ENCODE data around the gene KCNQ1. TPM values are rescaled to one million over a fixed set of nuclear protein-coding genes. Genes with fewer than 3 reads are reported as not detected.
A peak's percentile ranks its signal among the peaks of the same experiment; 100 is the strongest.

The KCNQ1 gene
- total RNA-seq, 1 donor from 2014 or later = 0.86 TPM

GRCh38 chr11:2807025-2807681 lies 362.3 kb downstream of the KCNQ1 start:
- Mint-ChIP-seq H3K27ac (ENCODE audit: unreplicated experiment) (no peak overlapping the region), H3K9me3 (peaks cover 10% of the 10 kb centered on the region), H3K4me3 (no peak overlapping the region), H3K36me3 (ENCODE audit: low read depth) (peaks cover 6% of the 10 kb centered on the region), H3K27me3 (ENCODE audit: low read depth) (no peaks in the 10 kb centered on the region), H3K4me1 (peaks cover 41% of the 10 kb centered on the region)
- DNase-seq (ENCODE audit: low read depth, low spot score) = no peak
- TF ChIP-seq CTCF (conservative IDR thresholded peaks at IDR 0.05) = no peak

GRCh38 chr11:2807801-2808241 lies 363.0 kb downstream of the KCNQ1 start:
- Mint-ChIP-seq H3K4me3 (no peak overlapping the region), H3K4me1 (peaks cover 47% of the 10 kb centered on the region), H3K36me3 (ENCODE audit: low read depth) (peaks cover 6% of the 10 kb centered on the region), H3K27ac (ENCODE audit: unreplicated experiment) (no peak overlapping the region), H3K27me3 (ENCODE audit: low read depth) (no peaks in the 10 kb centered on the region), H3K9me3 (peaks cover 10% of the 10 kb centered on the region)
- no peak for DNase-seq (ENCODE audit: low read depth, low spot score)
- no peak for TF ChIP-seq CTCF (conservative IDR thresholded peaks at IDR 0.05)

- peaks cover 54% of the 10 kb centered on the region for H3K4me1 Mint-ChIP-seq
- H3K36me3 Mint-ChIP-seq (ENCODE audit: low read depth) = peaks cover 11% of the 10 kb centered on the region
- no peak for DNase-seq (ENCODE audit: low read depth, low spot score)
- TF ChIP-seq CTCF (conservative IDR thresholded peaks at IDR 0.05) = no peak
- peaks cover 17% of the 10 kb centered on the region for H3K9me3 Mint-ChIP-seq
- peak overlapping the region; percentile 17 for H3K4me3 Mint-ChIP-seq
- no peak overlapping the region for H3K27ac Mint-ChIP-seq (ENCODE audit: unreplicated experiment)
- no peaks in the 10 kb centered on the region for H3K27me3 Mint-ChIP-seq (ENCODE audit: low read depth)
These were observed 364.3 kb downstream of the KCNQ1 start for GRCh38 chr11:2808850-2809846.

GRCh38 chr11:2809854-2810253 lies 365.0 kb downstream of the KCNQ1 start:
- H3K27me3 Mint-ChIP-seq (ENCODE audit: low read depth) = no peaks in the 10 kb centered on the region
- no peak overlapping the region for H3K4me3 Mint-ChIP-seq
- DNase-seq (ENCODE audit: low read depth, low spot score) = no peak

More at GRCh38 chr11:2809854-2810253, 365.0 kb downstream of the KCNQ1 start:
- TF ChIP-seq CTCF (conservative IDR thresholded peaks at IDR 0.05) = no peak
- peaks cover 11% of the 10 kb centered on the region for H3K36me3 Mint-ChIP-seq (ENCODE audit: low read depth)
- H3K27ac Mint-ChIP-seq (ENCODE audit: unreplicated experiment) = no peak overlapping the region
- H3K9me3 Mint-ChIP-seq = peaks cover 17% of the 10 kb centered on the region
- H3K4me1 Mint-ChIP-seq = peaks cover 47% of the 10 kb centered on the region
